SK-N-SH (cell line): ENCODE data around the gene MED27. TPM values are rescaled to one million over a fixed set of nuclear protein-coding genes. Genes with fewer than 3 reads are reported as not detected.

Experiments
- CTCF ChIA-PET: fragments of 300-600, 350-600 bp; formaldehyde crosslinking; extraction: SDS; loops from one replicate; lab custom pipeline; 2021; lab: Yijun Ruan, JAX
- POLR2A ChIA-PET: fragments of 350-600 bp; sonication (Branson Sonifier 250); formaldehyde crosslinking; extraction: SDS; loops from one replicate; lab custom pipeline; 2020; ENCODE audit warnings: antibody characterized with exemption, inconsistent platforms; lab: Yijun Ruan, JAX
- DNase-seq: peaks from one replicate; pipeline ENCODE4 v3.0.0; 2012
- H2AFZ ChIP-seq: fragments of 200-600 bp; sonication (generic); 2 replicates; pipeline ENCODE4 v1.8.1; 2016; ENCODE audit warnings: antibody characterized with exemption, mild to moderate bottlenecking, low read depth
- H3F3A ChIP-seq: fragments of 200-600 bp; sonication (generic); replicated peaks from 2 replicates; pipeline ENCODE3; 2016; ENCODE audit warnings: antibody characterized with exemption, mild to moderate bottlenecking; ENCODE audit not compliant: insufficient read depth
- H3K27ac ChIP-seq, 2 experiments: fragments of 200-500 bp in 1 of 2; fragments of 200-600 bp in 1 of 2; sonication (Bioruptor generic) in 1 of 2; sonication (generic), shearing (Covaris generic) in 1 of 2; 2 replicates each; pipeline versions ENCODE4 v1.5.1 to v1.6.1; 2014 to 2016; ENCODE audit warnings: low read depth in 2 of 2, inconsistent platforms in 1 of 2, low read length in 1 of 2, mild to moderate bottlenecking in 1 of 2, mixed read lengths in 1 of 2
- H3K27me3 ChIP-seq: fragments of 200-600 bp; sonication (generic), shearing (Covaris generic); 2 replicates; pipeline ENCODE4 v1.6.1; 2016; ENCODE audit warnings: mixed run types; ENCODE audit not compliant: insufficient read depth
- H3K36me3 ChIP-seq, 2 experiments: fragments of 200-500 bp in 1 of 2; fragments of 200-600 bp in 1 of 2; sonication (Bioruptor generic) in 1 of 2; sonication (generic) in 1 of 2; replicated peaks in 1 of 2; 2 replicates each; pipeline versions ENCODE3 to v1.5.1; 2014 to 2016; ENCODE audit warnings: low read length in 1 of 2, mild to moderate bottlenecking in 1 of 2; ENCODE audit not compliant: insufficient read depth in 2 of 2, control insufficient read depth in 1 of 2
- H3K4me1 ChIP-seq, 2 experiments: fragments of 200-500 bp in 1 of 2; fragments of 200-600 bp in 1 of 2; sonication (Bioruptor generic) in 1 of 2; sonication (generic), shearing (Covaris generic) in 1 of 2; 2 replicates each; pipeline versions ENCODE4 v1.5.1 to v1.6.1; 2014 to 2016; ENCODE audit warnings: low read depth in 1 of 2, low read length in 1 of 2, mixed run types in 1 of 2; ENCODE audit not compliant: insufficient read depth in 2 of 2, control insufficient read depth in 1 of 2
- H3K4me2 ChIP-seq: fragments of 200-600 bp; sonication (generic), shearing (Covaris generic); 2 replicates; pipeline ENCODE4 v1.6.1; 2017; ENCODE audit warnings: mixed run types
- H3K4me3 ChIP-seq, 2 experiments: fragments of 200-500 bp in 1 of 2; fragments of 200-600 bp in 1 of 2; sonication (Bioruptor generic) in 1 of 2; sonication (generic), shearing (Covaris generic) in 1 of 2; 2 replicates each; pipeline versions ENCODE4 v1.5.1 to v1.8.1; 2014 to 2016; ENCODE audit warnings: low read depth in 2 of 2, inconsistent platforms in 1 of 2, low read length in 1 of 2, mild to moderate bottlenecking in 1 of 2, mixed read lengths in 1 of 2, moderate library complexity in 1 of 2
- H3K79me2 ChIP-seq: fragments of 200-600 bp; sonication (generic); 2 replicates; pipeline ENCODE4 v1.8.1; 2017; ENCODE audit warnings: mild to moderate bottlenecking; ENCODE audit not compliant: insufficient read depth
- H3K9ac ChIP-seq: fragments of 200-600 bp; sonication (generic); 2 replicates; pipeline ENCODE4 v1.6.1; 2017; ENCODE audit warnings: mixed run types
- H3K9me2 ChIP-seq: fragments of 200-600 bp; sonication (generic); 2 replicates; pipeline ENCODE4 v1.6.1; 2017; ENCODE audit warnings: mixed run types
- H3K9me3 ChIP-seq: fragments of 200-600 bp; sonication (generic); 2 replicates; pipeline ENCODE4 v1.6.1; 2017; ENCODE audit warnings: mixed run types, mild to moderate bottlenecking, moderate library complexity
- H4K20me1 ChIP-seq: fragments of 200-600 bp; sonication (generic); 2 replicates; pipeline ENCODE4 v1.6.1; 2017; ENCODE audit warnings: mild to moderate bottlenecking, mixed run types; ENCODE audit not compliant: insufficient read depth
- CTCF ChIP-seq: fragments of 200-600 bp; sonication (generic); IDR thresholded peaks from 2 replicates; pipeline ENCODE4 v1.6.1; 2017; ENCODE audit warnings: antibody characterized with exemption, mild to moderate bottlenecking, moderate library complexity
- EZH2phosphoT487 ChIP-seq: fragments of 200-600 bp; sonication (generic); IDR thresholded peaks from 2 replicates; pipeline ENCODE4 v1.6.1; 2017; ENCODE audit warnings: low read depth, mixed run types, mild to moderate bottlenecking, antibody characterized with exemption, moderate library complexity, borderline replicate concordance
- FOXM1 ChIP-seq: IDR thresholded peaks from 2 replicates; pipeline ENCODE4 v1.4.0; 2012; ENCODE audit warnings: low read depth, mild to moderate bottlenecking
- GATA2 ChIP-seq: sonication (generic); formaldehyde crosslinking; IDR thresholded peaks from 2 replicates; pipeline ENCODE4 v1.5.0; 2020; ENCODE audit warnings: mild to moderate bottlenecking, missing genetic modification reagents
- JUND ChIP-seq: IDR thresholded peaks from 2 replicates; pipeline ENCODE4 v1.4.0; 2012
- NFIC ChIP-seq: IDR thresholded peaks from 2 replicates; pipeline ENCODE4 v1.4.0; 2012; ENCODE audit warnings: borderline replicate concordance
- PBX3 ChIP-seq: IDR thresholded peaks from 2 replicates; pipeline ENCODE4; 2012
- RCOR1 ChIP-seq: fragments of 150-350 bp; IDR thresholded peaks from 2 replicates; pipeline ENCODE4 v1.6.1; 2017; ENCODE audit warnings: antibody characterized with exemption, low read length
- RFX5 ChIP-seq: IDR thresholded peaks from 2 replicates; pipeline ENCODE4 v1.6.1; 2012; ENCODE audit warnings: mild to moderate bottlenecking, improper control_type of control experiment, low read length
- RXRA ChIP-seq: IDR thresholded peaks from 2 replicates; pipeline ENCODE4 v1.4.0; 2012; ENCODE audit warnings: low read depth, mild to moderate bottlenecking, borderline replicate concordance
- SIN3A ChIP-seq: IDR thresholded peaks from 2 replicates; pipeline ENCODE4 v1.6.1; 2012; ENCODE audit warnings: low read depth, mild to moderate bottlenecking, low read length, moderate library complexity, borderline replicate concordance
- SMC3 ChIP-seq: IDR thresholded peaks from 2 replicates; pipeline ENCODE4 v1.6.1; 2012; ENCODE audit warnings: low read depth, low read length, improper control_type of control experiment
- TAF1 ChIP-seq: IDR thresholded peaks from 2 replicates; pipeline ENCODE4 v1.6.1; 2012; ENCODE audit warnings: low read depth, mild to moderate bottlenecking, low read length, moderate library complexity, borderline replicate concordance
- USF2 ChIP-seq: fragments of 150-350 bp; IDR thresholded peaks from 2 replicates; pipeline ENCODE4 v1.6.1; 2017; ENCODE audit warnings: antibody characterized with exemption, low read length, low read depth, borderline replicate concordance
- YY1 ChIP-seq: IDR thresholded peaks from 2 replicates; pipeline ENCODE4 v1.4.0; 2012; ENCODE audit warnings: low read depth, mild to moderate bottlenecking
- WGBS: methylation state at CpG from one replicate; pipeline ENCODE4 v1.1.6; 2017; ENCODE audit warnings: low lambda C conversion rate; 5-methylcytosine and 5-hydroxymethylcytosine counted together
- polyA plus RNA-seq, 3 experiments: library from polyadenylated mRNA; depleted of rRNA; stranded (reverse); fragments of >200 nt; gene quantifications; 2 replicates each; pipeline ENCODE4 v1.2.3, GENCODE V29; 2012

MED27 gene
- polyA plus RNA-seq, 1 of the 3 experiments (the other 2 are of a cell fraction): 35.0 TPM

- Histone ChIP-seq H3K27me3 (no peaks in the 10 kb centered on the region), H4K20me1 (no peaks in the 10 kb centered on the region), H3K27ac (no peak overlapping the region), H3K4me2 (no peak overlapping the region), H3F3A (no peaks in the 10 kb centered on the region), H3K9me3 (no peaks in the 10 kb centered on the region), H3K9me2 (no peaks in the 10 kb centered on the region), H3K9ac (no peak overlapping the region), H3K79me2 (no peaks in the 10 kb centered on the region), H3K4me1 (no peaks in the 10 kb centered on the region; a peak in 1 of 4 replicates), H3K36me3 (no peaks in the 10 kb centered on the region), H3K4me3 (no peak overlapping the region), H2AFZ (no peak overlapping the region)
- CTCF ChIA-PET: interaction anchor here (0.7 to 1.0 kb wide), 2 partner anchors 70 to 403 kb away, joined by 3 to 4 read pairs; no protein-coding TSS in a partner anchor
- no peak for DNase-seq
- 42% methylated on average over 4 of the region's 4 CpGs for WGBS
- no peak for TF ChIP-seq EZH2phosphoT487
- no peak for TF ChIP-seq PBX3
- no peak for TF ChIP-seq RCOR1
- no peak for TF ChIP-seq RFX5
- no peak for TF ChIP-seq USF2
- TF ChIP-seq SIN3A: no peak
- TF ChIP-seq JUND: no peak
- POLR2A ChIA-PET: no interaction called here
Measured at GRCh38 chr9:131833083-131833482, 246.6 kb downstream of the MED27 start.

GRCh38 chr9:131831380-131832165 is 248.1 kb downstream of the MED27 start:
- TF ChIP-seq GATA2 (CRISPR knock-in tag) (no peak), RXRA (no peak), CTCF (no peak), FOXM1 (no peak), YY1 (no peak), RCOR1 (no peak), TAF1 (no peak), NFIC (no peak), SMC3 (no peak)
- TF ChIP-seq, all 33 proteins: peak for 0
- Histone ChIP-seq H2AFZ (no peak overlapping the region), H3K27ac (no peak overlapping the region), H3K9me2 (no peaks in the 10 kb centered on the region), H3K9me3 (no peaks in the 10 kb centered on the region), H3K36me3 (no peaks in the 10 kb centered on the region), H3F3A (no peaks in the 10 kb centered on the region), H3K9ac (no peak overlapping the region), H3K79me2 (no peaks in the 10 kb centered on the region), H3K4me3 (no peak overlapping the region), H3K4me2 (no peak overlapping the region), H4K20me1 (no peaks in the 10 kb centered on the region), H3K4me1 (no peaks in the 10 kb centered on the region), H3K27me3 (no peaks in the 10 kb centered on the region; the same call in 1 of the 2 replicates)
- ChIA-PET POLR2A (no interaction called here), CTCF (interaction anchor here (0.7 to 1.5 kb wide), 6 partner anchors 9 to 404 kb away, joined by 3 to 4 read pairs (median 3); no protein-coding TSS in a partner anchor)
- WGBS: 79% methylated on average over 15 of the region's 24 CpGs
- no peak for DNase-seq
